Fibroblast of lung (primary cell): ENCODE data around the gene SLC8A2. TPM values are rescaled to one million over a fixed set of nuclear protein-coding genes. Genes with fewer than 3 reads are reported as not detected.

Experiments used
- DNase-seq, 2 donors: peaks; one replicate each; pipeline versions ENCODE4 v3.0.0 to v3.0.0-alpha.2; 2010; ENCODE audit warnings: low read depth in 2 of 2
- H2AFZ ChIP-seq: 2 replicates; pipeline ENCODE4 v1.5.1; 2012; ENCODE audit warnings: low read length, control low read depth, inconsistent platforms
- H3K27ac ChIP-seq: 2 replicates; pipeline ENCODE4 v1.5.1; 2011; ENCODE audit warnings: low read length, control low read depth; ENCODE audit not compliant: insufficient read depth
- H3K27me3 ChIP-seq: 2 replicates; pipeline ENCODE4 v1.5.1; 2011; ENCODE audit warnings: mild to moderate bottlenecking, low read length; ENCODE audit not compliant: control insufficient read depth, insufficient read depth
- H3K36me3 ChIP-seq: 2 replicates; pipeline ENCODE4 v1.5.1; 2011; ENCODE audit warnings: low read length; ENCODE audit not compliant: control insufficient read depth, insufficient read depth
- H3K4me1 ChIP-seq: 2 replicates; pipeline ENCODE4 v1.5.1; 2011; ENCODE audit warnings: low read length; ENCODE audit not compliant: control insufficient read depth, insufficient read depth; ENCODE audit errors: extremely low read depth
- H3K4me2 ChIP-seq: 2 replicates; pipeline ENCODE4 v1.5.1; 2011; ENCODE audit warnings: low read length, control low read depth; ENCODE audit not compliant: insufficient read depth; ENCODE audit errors: extremely low read depth
- H3K4me3 ChIP-seq, 4 experiments: fragments of 200-600 bp in 1 of 4; sonication (generic) in 1 of 4; replicated peaks in 1 of 4; 2 replicates each; pipeline ENCODE4 v1.5.1; 2011 to 2016; ENCODE audit warnings: low read length in 4 of 4, low read depth in 3 of 4, mild to moderate bottlenecking in 3 of 4, control low read depth in 2 of 4, inconsistent platforms in 1 of 4, mixed read lengths in 1 of 4; ENCODE audit not compliant: insufficient read depth in 1 of 4; ENCODE audit errors: control extremely low read depth in 1 of 4
- H3K79me2 ChIP-seq: 2 replicates; pipeline ENCODE4 v1.5.1; 2012; ENCODE audit warnings: mild to moderate bottlenecking, low read length, inconsistent platforms; ENCODE audit not compliant: control insufficient read depth, insufficient read depth
- H3K9ac ChIP-seq: 2 replicates; pipeline ENCODE4 v1.5.1; 2011; ENCODE audit warnings: mild to moderate bottlenecking, low read length, control low read depth; ENCODE audit not compliant: insufficient read depth
- H3K9me3 ChIP-seq: 2 replicates; pipeline ENCODE4 v1.5.1; 2012; ENCODE audit warnings: low read depth, low read length; ENCODE audit not compliant: control insufficient read depth, insufficient read depth
- H4K20me1 ChIP-seq: 2 replicates; pipeline ENCODE4 v1.5.1; 2011; ENCODE audit warnings: low read length; ENCODE audit not compliant: control insufficient read depth, insufficient read depth; ENCODE audit errors: extremely low read depth
- EZH2 ChIP-seq: IDR thresholded peaks from 2 replicates; pipeline ENCODE4 v1.5.1; 2012; ENCODE audit warnings: low read length, control low read depth, mild to moderate bottlenecking; ENCODE audit errors: missing control alignments
- polyA plus RNA-seq, 2 donors: library from polyadenylated mRNA; depleted of rRNA in 1 of 2; stranded (reverse) in 1 of 2; unstranded in 1 of 2; fragments of >200 nt; gene quantifications; 2 replicates each; pipeline ENCODE4 v1.2.1, GENCODE V29; 2011 to 2012; ENCODE audit warnings: missing spikeins in 1 of 2
- total RNA-seq: library from RNA; depleted of rRNA; stranded (reverse); fragments of >200 nt; gene quantifications from 2 replicates; pipeline ENCODE4 v1.2.1, GENCODE V29; 2014
- TF ChIP-seq, protein P1 (sequence below), 2 donors: IDR thresholded peaks in 1 of 2; conservative IDR thresholded peaks in 1 of 2; 1 replicate in 1 of 2; 2 replicates in 1 of 2; pipeline ENCODE4 v1.5.1; 2011 to 2012; ENCODE audit warnings: low read length in 2 of 2, control low read depth in 1 of 2, inconsistent platforms in 1 of 2, low read depth in 1 of 2, mild to moderate bottlenecking in 1 of 2

The SLC8A2 gene
- total and polyA plus RNA-seq, 2 donors (not counting 1 experiment from before 2014, with no cell fraction given): under 0.01 TPM; not detected in 1

DNA sequence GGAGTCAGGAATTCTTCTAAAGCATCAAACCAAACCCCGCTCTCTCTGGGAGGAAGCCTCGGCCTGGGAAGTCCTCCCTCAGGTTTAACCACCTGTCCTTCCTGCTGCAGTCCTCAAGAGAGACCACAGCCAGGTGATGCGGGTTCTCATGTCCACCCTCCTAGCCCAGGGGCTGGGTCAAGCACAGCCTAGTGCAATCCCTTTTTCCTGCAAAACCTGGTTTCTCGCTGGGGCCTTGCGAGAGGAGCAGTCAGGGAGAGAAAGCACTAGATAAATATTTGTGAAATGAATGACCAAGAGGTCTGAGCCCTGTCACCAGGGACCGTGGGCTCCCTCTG is 2.4 kb downstream of the SLC8A2 start:
- Histone ChIP-seq H2AFZ (no peak overlapping the region), H3K36me3 (no peaks in the 10 kb centered on the region), H3K27ac (no peak overlapping the region), H3K4me1 (no peaks in the 10 kb centered on the region), H4K20me1 (no peaks in the 10 kb centered on the region), H3K4me2 (no peak overlapping the region), H3K9me3 (no peaks in the 10 kb centered on the region), H3K79me2 (no peaks in the 10 kb centered on the region), H3K27me3 (peaks cover 28% of the 10 kb centered on the region), H3K4me3 (no peak overlapping the region), H3K9ac (no peak overlapping the region)
- DNase-seq: no peak
- TF ChIP-seq, protein P1, sequence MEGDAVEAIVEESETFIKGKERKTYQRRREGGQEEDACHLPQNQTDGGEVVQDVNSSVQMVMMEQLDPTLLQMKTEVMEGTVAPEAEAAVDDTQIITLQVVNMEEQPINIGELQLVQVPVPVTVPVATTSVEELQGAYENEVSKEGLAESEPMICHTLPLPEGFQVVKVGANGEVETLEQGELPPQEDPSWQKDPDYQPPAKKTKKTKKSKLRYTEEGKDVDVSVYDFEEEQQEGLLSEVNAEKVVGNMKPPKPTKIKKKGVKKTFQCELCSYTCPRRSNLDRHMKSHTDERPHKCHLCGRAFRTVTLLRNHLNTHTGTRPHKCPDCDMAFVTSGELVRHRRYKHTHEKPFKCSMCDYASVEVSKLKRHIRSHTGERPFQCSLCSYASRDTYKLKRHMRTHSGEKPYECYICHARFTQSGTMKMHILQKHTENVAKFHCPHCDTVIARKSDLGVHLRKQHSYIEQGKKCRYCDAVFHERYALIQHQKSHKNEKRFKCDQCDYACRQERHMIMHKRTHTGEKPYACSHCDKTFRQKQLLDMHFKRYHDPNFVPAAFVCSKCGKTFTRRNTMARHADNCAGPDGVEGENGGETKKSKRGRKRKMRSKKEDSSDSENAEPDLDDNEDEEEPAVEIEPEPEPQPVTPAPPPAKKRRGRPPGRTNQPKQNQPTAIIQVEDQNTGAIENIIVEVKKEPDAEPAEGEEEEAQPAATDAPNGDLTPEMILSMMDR (conservative IDR thresholded peaks at IDR 0.05 in 1 of 2, IDR thresholded peaks at IDR 0.05 in 1 of 2; ENCODE audit: low read depth in 1 of 2, low read length in 2 of 2): no peak
- peak; percentile 73 for TF ChIP-seq EZH2

GRCh38 chr19:47467914-47468313 is 3.8 kb downstream of the SLC8A2 start:
- TF ChIP-seq, protein P1 (conservative IDR thresholded peaks at IDR 0.05 in 1 of 2, IDR thresholded peaks at IDR 0.05 in 1 of 2; ENCODE audit: low read depth in 1 of 2, low read length in 2 of 2): no peak
- no peak for TF ChIP-seq EZH2
- H3K27me3 ChIP-seq: peaks cover 28% of the 10 kb centered on the region

DNA sequence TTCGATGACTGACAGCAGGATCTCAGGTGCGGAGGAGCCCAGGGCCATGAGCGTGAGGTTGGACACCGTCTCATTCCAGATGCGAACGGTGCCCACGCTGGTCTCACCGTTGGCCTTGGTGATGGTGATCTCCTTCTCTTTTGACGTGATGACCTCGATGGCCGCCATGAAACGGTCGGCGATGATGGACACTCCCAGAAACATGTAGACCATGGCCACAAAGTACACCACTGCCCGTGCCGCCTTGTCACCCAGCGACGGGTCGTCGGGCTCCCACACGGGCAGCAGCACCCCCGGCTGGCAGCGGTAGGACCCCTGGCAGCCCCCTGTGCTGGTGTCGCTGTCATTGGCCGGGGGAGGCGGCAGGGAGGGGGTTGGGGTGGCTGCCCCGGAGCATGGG is 5.7 kb downstream of the SLC8A2 start:
- H3K27me3 ChIP-seq: peaks cover 28% of the 10 kb centered on the region
- TF ChIP-seq, protein P1 (conservative IDR thresholded peaks at IDR 0.05 in 1 of 2, IDR thresholded peaks at IDR 0.05 in 1 of 2; ENCODE audit: low read depth in 1 of 2, low read length in 2 of 2): no peak
- TF ChIP-seq EZH2: no peak

More at GRCh38 chr19:47467914-47468313, 3.8 kb downstream of the SLC8A2 start:
- H3K27ac ChIP-seq: no peak overlapping the region
- no peaks in the 10 kb centered on the region for H4K20me1 ChIP-seq
- H2AFZ ChIP-seq: no peak overlapping the region
- no peaks in the 10 kb centered on the region for H3K36me3 ChIP-seq
- H3K79me2 ChIP-seq: no peaks in the 10 kb centered on the region
- H3K9ac ChIP-seq: no peak overlapping the region
- no peaks in the 10 kb centered on the region for H3K9me3 ChIP-seq
- no peak for DNase-seq
- no peak overlapping the region for H3K4me3 ChIP-seq
- no peak overlapping the region for H3K4me2 ChIP-seq
- no peaks in the 10 kb centered on the region for H3K4me1 ChIP-seq

More for the DNA sequence above, 5.7 kb downstream of the SLC8A2 start:
- Histone ChIP-seq H3K4me3 (no peak overlapping the region), H3K27ac (no peak overlapping the region), H3K4me2 (no peak overlapping the region), H3K9ac (no peak overlapping the region), H3K36me3 (no peaks in the 10 kb centered on the region), H2AFZ (no peak overlapping the region), H3K9me3 (no peaks in the 10 kb centered on the region), H3K4me1 (no peaks in the 10 kb centered on the region), H3K79me2 (no peaks in the 10 kb centered on the region), H4K20me1 (no peaks in the 10 kb centered on the region)
- DNase-seq: no peak
